Activated effector memory CD4-positive, alpha-beta T cell treated with anti-CD3 and anti-CD28 coated beads, Interleukin-2, amount 50 U/mL, for 16 hours (primary cell): Measurements from ENCODE around the gene IL1A.

ENCODE experiments used
- DNase-seq: peaks from one replicate; pipeline ENCODE4 v3.0.0-alpha.2; 2020

The IL1A gene

GRCh38 chr2:112757265-112757664 is 27.0 kb downstream of the IL1A start:
- DNase-seq, result no peak

GRCh38 chr2:112756207-112756606 is 28.1 kb downstream of the IL1A start:
- DNase-seq, result no peak

GRCh38 chr2:112755444-112755843 is 28.8 kb downstream of the IL1A start:
- no peak for DNase-seq

- DNase-seq, result no peak
Observed at GRCh38 chr2:112754564-112754963, 29.7 kb downstream of the IL1A start.

- no peak for DNase-seq
Observed at GRCh38 chr2:112752667-112753066, 31.6 kb downstream of the IL1A start.

GRCh38 chr2:112751451-112752197 is 32.7 kb downstream of the IL1A start:
- DNase-seq, result no peak

GRCh38 chr2:112750560-112750843 is 33.8 kb downstream of the IL1A start:
- no peak for DNase-seq

- peak; percentile 93 for DNase-seq
Observed at GRCh38 chr2:112749755-112750559, 34.3 kb downstream of the IL1A start.

GRCh38 chr2:112740527-112740926 is 43.8 kb downstream of the IL1A start:
- no peak for DNase-seq

GRCh38 chr2:112737542-112738232 is 46.6 kb downstream of the IL1A start:
- DNase-seq, result no peak

GRCh38 chr2:112733871-112734270 is 50.4 kb downstream of the IL1A start:
- DNase-seq, result no peak

GRCh38 chr2:112733456-112733855 is 50.8 kb downstream of the IL1A start:
- no peak for DNase-seq

- DNase-seq, result no peak
Observed at GRCh38 chr2:112731479-112731878, 52.8 kb downstream of the IL1A start.

- DNase-seq, result no peak
Observed at GRCh38 chr2:112730791-112731190, 53.5 kb downstream of the IL1A start.

GRCh38 chr2:112730216-112730615 is 54.1 kb downstream of the IL1A start:
- DNase-seq, result no peak

GRCh38 chr2:112728378-112729175 is 55.7 kb downstream of the IL1A start:
- no peak for DNase-seq

GRCh38 chr2:112728029-112728362 is 56.3 kb downstream of the IL1A start:
- DNase-seq, result no peak

GRCh38 chr2:112727276-112728028 is 56.8 kb downstream of the IL1A start:
- no peak for DNase-seq

- DNase-seq, result peak; percentile 95
Observed at GRCh38 chr2:112726487-112727190, 57.7 kb downstream of the IL1A start.

GRCh38 chr2:112725545-112726457 is 58.5 kb downstream of the IL1A start:
- no peak for DNase-seq
